Esophagus squamous epithelium (tissue), 4 donors: ENCODE measurements around the gene EI24.
"Not testable (repeated sequence)": the region's sequence is repeated elsewhere in the genome, so short reads cannot be mapped to it uniquely, and the experiment has no call there.

Experiments used
- POLR2A ChIP-seq, 4 donors: fragments of 450-650 bp; IDR thresholded peaks; one replicate each; pipeline ENCODE4 v1.6.1; 2017; ENCODE audit warnings: antibody characterized with exemption in 4 of 4, mild to moderate bottlenecking in 4 of 4, moderate library complexity in 3 of 4
- TF ChIP-seq, protein P1 (sequence below), 6 experiments: fragments of 450-650 bp in 4 of 6; fragments of 200-600 bp in 2 of 6; sonication (generic) in 2 of 6; IDR thresholded peaks; one replicate each; pipeline ENCODE4 v1.5.1; 2016 to 2019; ENCODE audit warnings: antibody characterized with exemption in 6 of 6, mild to moderate bottlenecking in 4 of 6, moderate library complexity in 4 of 6

DNA sequence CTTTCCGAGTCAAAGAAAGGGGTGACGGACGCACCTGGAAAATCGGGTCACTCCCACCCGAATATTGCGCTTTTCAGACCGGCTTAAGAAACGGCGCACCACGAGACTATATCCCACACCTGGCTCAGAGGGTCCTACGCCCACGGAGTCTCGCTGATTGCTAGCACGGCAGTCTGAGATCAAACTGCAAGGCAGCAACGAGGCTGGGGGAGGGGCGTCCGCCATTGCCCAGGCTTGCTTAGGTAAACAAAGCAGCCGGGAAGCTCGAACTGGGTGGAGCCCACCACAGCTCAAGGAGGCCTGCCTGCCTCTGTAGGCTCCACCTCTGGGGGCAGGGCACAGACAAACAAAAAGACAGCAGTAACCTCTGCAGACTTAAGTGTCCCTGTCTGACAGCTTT, 32.4 kb upstream of the EI24 start:
- TF ChIP-seq, protein P1, sequence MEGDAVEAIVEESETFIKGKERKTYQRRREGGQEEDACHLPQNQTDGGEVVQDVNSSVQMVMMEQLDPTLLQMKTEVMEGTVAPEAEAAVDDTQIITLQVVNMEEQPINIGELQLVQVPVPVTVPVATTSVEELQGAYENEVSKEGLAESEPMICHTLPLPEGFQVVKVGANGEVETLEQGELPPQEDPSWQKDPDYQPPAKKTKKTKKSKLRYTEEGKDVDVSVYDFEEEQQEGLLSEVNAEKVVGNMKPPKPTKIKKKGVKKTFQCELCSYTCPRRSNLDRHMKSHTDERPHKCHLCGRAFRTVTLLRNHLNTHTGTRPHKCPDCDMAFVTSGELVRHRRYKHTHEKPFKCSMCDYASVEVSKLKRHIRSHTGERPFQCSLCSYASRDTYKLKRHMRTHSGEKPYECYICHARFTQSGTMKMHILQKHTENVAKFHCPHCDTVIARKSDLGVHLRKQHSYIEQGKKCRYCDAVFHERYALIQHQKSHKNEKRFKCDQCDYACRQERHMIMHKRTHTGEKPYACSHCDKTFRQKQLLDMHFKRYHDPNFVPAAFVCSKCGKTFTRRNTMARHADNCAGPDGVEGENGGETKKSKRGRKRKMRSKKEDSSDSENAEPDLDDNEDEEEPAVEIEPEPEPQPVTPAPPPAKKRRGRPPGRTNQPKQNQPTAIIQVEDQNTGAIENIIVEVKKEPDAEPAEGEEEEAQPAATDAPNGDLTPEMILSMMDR (IDR thresholded peaks at IDR 0.05): not testable (repeated sequence)
- not testable (repeated sequence) for TF ChIP-seq POLR2A (IDR thresholded peaks at IDR 0.05)
